Measurements from ENCODE around the gene UBR3.

Gene UBR3

GRCh38 chr2:169860149-169860548 lies 32.9 kb downstream of the UBR3 start:
- Histone ChIP-seq H3K4me1 (ENCODE audit: control insufficient read depth, insufficient read depth, low read length) (no peaks in the 10 kb centered on the region), H3K27ac (ENCODE audit: extremely low read depth, low read depth, low read length) (no peak overlapping the region), H3K36me3 (ENCODE audit: control insufficient read depth in 2 of 2, insufficient read depth in 1 of 2, low read length in 2 of 2) (no peaks in the 10 kb centered on the region), H3K4me3 (ENCODE audit: low read depth, low read length) (no peak overlapping the region), H3K9me3 (ENCODE audit: control insufficient read depth, insufficient read depth, low read depth, low read length) (no peaks in the 10 kb centered on the region)
- CTCF ChIA-PET: interaction anchor here (0.5 to 0.7 kb wide), 2 partner anchors 36 to 1491 kb away, joined by 3 read pairs; no protein-coding TSS in a partner anchor
- no peak for TF ChIP-seq MEIS1 (CRISPR knock-in tag; IDR thresholded peaks at IDR 0.05; ENCODE audit: borderline replicate concordance)
- no peak for TF ChIP-seq KLF1 (tag by site-specific recombination; IDR thresholded peaks at IDR 0.05)
- TF ChIP-seq KLF8 (tag by site-specific recombination; IDR thresholded peaks at IDR 0.05): no peak
- no peak for TF ChIP-seq ZNF292 (tag by site-specific recombination; IDR thresholded peaks at IDR 0.05; ENCODE audit: borderline replicate concordance, low read depth)
- TF ChIP-seq PBX3 (CRISPR knock-in tag; IDR thresholded peaks at IDR 0.05): no peak
- TF ChIP-seq ZNF600 (tag by site-specific recombination; IDR thresholded peaks at IDR 0.05): peak; percentile 20; the same call in 1 of the 2 replicates
- POLR2A ChIA-PET: no interaction called here

GRCh38 chr2:169862816-169863215 lies 35.6 kb downstream of the UBR3 start:
- no peaks in the 10 kb centered on the region for H3K36me3 ChIP-seq (ENCODE audit: control insufficient read depth in 2 of 2, insufficient read depth in 1 of 2, low read length in 2 of 2)
- CTCF ChIA-PET: no interaction called here
- TF ChIP-seq GLIS2 (tag by site-specific recombination; IDR thresholded peaks at IDR 0.05) (no peak), ZNF600 (tag by site-specific recombination; IDR thresholded peaks at IDR 0.05) (no peak), PRDM10 (tag by site-specific recombination; IDR thresholded peaks at IDR 0.05) (no peak), ZNF544 (tag by site-specific recombination; IDR thresholded peaks at IDR 0.05) (no peak), ZNF366 (tag by site-specific recombination; conservative IDR thresholded peaks at IDR 0.05) (no peak), ZFP69B (tag by site-specific recombination; IDR thresholded peaks at IDR 0.05) (no peak), ZNF202 (tag by site-specific recombination; IDR thresholded peaks at IDR 0.05; ENCODE audit: borderline replicate concordance) (no peak), ZNF777 (tag by site-specific recombination; IDR thresholded peaks at IDR 0.05; ENCODE audit: borderline replicate concordance) (no peak), KLF17 (tag by site-specific recombination; IDR thresholded peaks at IDR 0.05) (no peak), ZNF677 (tag by site-specific recombination; IDR thresholded peaks at IDR 0.05) (no peak), ZBTB10 (tag by site-specific recombination; IDR thresholded peaks at IDR 0.05) (no peak), ZNF223 (tag by site-specific recombination; IDR thresholded peaks at IDR 0.05) (no peak), ZNF112 (tag by site-specific recombination; IDR thresholded peaks at IDR 0.05) (no peak), PRDM1 (tag by site-specific recombination; IDR thresholded peaks at IDR 0.05) (no peak)
- H3K9me3 ChIP-seq (ENCODE audit: control insufficient read depth, insufficient read depth, low read depth, low read length): no peaks in the 10 kb centered on the region
- no peak overlapping the region for H3K4me3 ChIP-seq (ENCODE audit: low read depth, low read length)
- H3K4me1 ChIP-seq (ENCODE audit: control insufficient read depth, insufficient read depth, low read length): no peaks in the 10 kb centered on the region
- no peak overlapping the region for H3K27ac ChIP-seq (ENCODE audit: extremely low read depth, low read depth, low read length)
- POLR2A ChIA-PET: no interaction called here
